GM18520 (cell line): ENCODE data around the gene CXCL5.

Experiments used
- ATAC-seq: cut with Tn5 transposase; IDR thresholded peaks from one replicate; pipeline ENCODE4 v1.9.1; 2021; ENCODE audit not compliant: unreplicated experiment

Gene CXCL5

GRCh38 chr4:73998040-73999011 lies at the start of gene CXCL5:
CXCL5 (minus strand) TSS chr4:73998677; CDS start chr4:73998581, 96 bp downstream.
- ATAC-seq, result no peak

- ATAC-seq, result no peak
These were observed 48.7 kb upstream of the CXCL5 start for GRCh38 chr4:74047152-74047551.

GRCh38 chr4:74045772-74046171 lies 47.3 kb upstream of the CXCL5 start:
- no peak for ATAC-seq

- no peak for ATAC-seq
These were observed 46.8 kb upstream of the CXCL5 start for GRCh38 chr4:74045247-74045646.

GRCh38 chr4:74044677-74045076 lies 46.2 kb upstream of the CXCL5 start:
- no peak for ATAC-seq

- ATAC-seq, result no peak
These were observed 44.2 kb upstream of the CXCL5 start for GRCh38 chr4:74042681-74043080.

- no peak for ATAC-seq
These were observed 42.9 kb upstream of the CXCL5 start for GRCh38 chr4:74041418-74041817.

- ATAC-seq, result no peak
These were observed 40.9 kb upstream of the CXCL5 start for GRCh38 chr4:74039315-74039763.

GRCh38 chr4:74038425-74039314 lies 40.2 kb upstream of the CXCL5 start, which contains the start of gene CXCL3:
CXCL3 (minus strand) TSS chr4:74038689; CDS start chr4:74038611, 78 bp downstream.
- ATAC-seq, result no peak

GRCh38 chr4:74038086-74038424 lies 39.6 kb upstream of the CXCL5 start:
- no peak for ATAC-seq

GRCh38 chr4:74037076-74037955 lies 38.8 kb upstream of the CXCL5 start:
- ATAC-seq, result no peak

- no peak for ATAC-seq
These were observed 35.3 kb upstream of the CXCL5 start for GRCh38 chr4:74033739-74034138.

- ATAC-seq, result no peak
These were observed 33.6 kb upstream of the CXCL5 start for GRCh38 chr4:74032064-74032463.

- no peak for ATAC-seq
These were observed 33.1 kb upstream of the CXCL5 start for GRCh38 chr4:74031576-74031975.

GRCh38 chr4:74030285-74030684 lies 31.8 kb upstream of the CXCL5 start:
- no peak for ATAC-seq

- no peak for ATAC-seq
These were observed 30.0 kb upstream of the CXCL5 start for GRCh38 chr4:74028504-74028903.

- ATAC-seq, result no peak
These were observed 25.2 kb upstream of the CXCL5 start for GRCh38 chr4:74023709-74024108.

GRCh38 chr4:74021601-74022000 lies 23.1 kb upstream of the CXCL5 start:
- no peak for ATAC-seq

GRCh38 chr4:74018771-74019170 lies 20.3 kb upstream of the CXCL5 start:
- no peak for ATAC-seq

GRCh38 chr4:74018116-74018515 lies 19.6 kb upstream of the CXCL5 start:
- no peak for ATAC-seq

GRCh38 chr4:74016068-74016467 lies 17.6 kb upstream of the CXCL5 start:
- ATAC-seq, result no peak
